ENCODE measurements around the gene FIGNL2.

Gene FIGNL2

GRCh38 chr12:51865757-51866270 is 17.3 kb upstream of the FIGNL2 start:
- H3K4me3 ChIP-seq (ENCODE audit: low read depth, low read length), result no peak overlapping the region
- no peaks in the 10 kb centered on the region for H3K36me3 ChIP-seq (ENCODE audit: control insufficient read depth, insufficient read depth, low read length)
- H3K27ac ChIP-seq (ENCODE audit: low read depth, low read length), result peak overlapping the region; percentile 76
- peaks cover 56% of the 10 kb centered on the region for H3K27me3 ChIP-seq (ENCODE audit: control insufficient read depth, insufficient read depth, low read length)
- no peak overlapping the region for H3K9ac ChIP-seq (ENCODE audit: low read depth, low read length)
- peaks cover 51% of the 10 kb centered on the region for H3K4me1 ChIP-seq (ENCODE audit: control insufficient read depth, insufficient read depth, low read length)
- H3K9me3 ChIP-seq (ENCODE audit: control insufficient read depth, insufficient read depth, low read length), result no peaks in the 10 kb centered on the region

- Histone ChIP-seq H3K27ac (ENCODE audit: low read depth, low read length) (peak overlapping the region; percentile 76), H3K4me3 (ENCODE audit: low read depth, low read length) (peak overlapping the region; percentile 65), H3K9me3 (ENCODE audit: control insufficient read depth, insufficient read depth, low read length) (no peaks in the 10 kb centered on the region), H3K27me3 (ENCODE audit: control insufficient read depth, insufficient read depth, low read length) (peaks cover 49% of the 10 kb centered on the region), H3K4me1 (ENCODE audit: control insufficient read depth, insufficient read depth, low read length) (peaks cover 47% of the 10 kb centered on the region), H3K9ac (ENCODE audit: low read depth, low read length) (no peak overlapping the region), H3K36me3 (ENCODE audit: control insufficient read depth, insufficient read depth, low read length) (no peaks in the 10 kb centered on the region)
These were observed 16.5 kb upstream of the FIGNL2 start for GRCh38 chr12:51864833-51865670.

GRCh38 chr12:51863933-51864832 is 15.7 kb upstream of the FIGNL2 start:
- Histone ChIP-seq H3K4me3 (ENCODE audit: low read depth, low read length) (peak overlapping the region; percentile 65), H3K27me3 (ENCODE audit: control insufficient read depth, insufficient read depth, low read length) (peaks cover 43% of the 10 kb centered on the region), H3K36me3 (ENCODE audit: control insufficient read depth, insufficient read depth, low read length) (no peaks in the 10 kb centered on the region), H3K4me1 (ENCODE audit: control insufficient read depth, insufficient read depth, low read length) (peaks cover 40% of the 10 kb centered on the region), H3K9ac (ENCODE audit: low read depth, low read length) (peak overlapping the region; percentile 38), H3K9me3 (ENCODE audit: control insufficient read depth, insufficient read depth, low read length) (no peaks in the 10 kb centered on the region), H3K27ac (ENCODE audit: low read depth, low read length) (peak overlapping the region; percentile 85)

- Histone ChIP-seq H3K27ac (ENCODE audit: low read depth, low read length) (peak overlapping the region; percentile 85), H3K4me3 (ENCODE audit: low read depth, low read length) (peak overlapping the region; percentile 65)
These were observed 14.9 kb upstream of the FIGNL2 start for GRCh38 chr12:51863363-51863932.

GRCh38 chr12:51862947-51863346 is 14.4 kb upstream of the FIGNL2 start:
- Histone ChIP-seq H3K36me3 (ENCODE audit: control insufficient read depth, insufficient read depth, low read length) (no peaks in the 10 kb centered on the region), H3K4me3 (ENCODE audit: low read depth, low read length) (peak overlapping the region; percentile 52), H3K9ac (ENCODE audit: low read depth, low read length) (no peak overlapping the region), H3K27me3 (ENCODE audit: control insufficient read depth, insufficient read depth, low read length) (peaks cover 31% of the 10 kb centered on the region), H3K4me1 (ENCODE audit: control insufficient read depth, insufficient read depth, low read length) (peaks cover 38% of the 10 kb centered on the region), H3K9me3 (ENCODE audit: control insufficient read depth, insufficient read depth, low read length) (no peaks in the 10 kb centered on the region), H3K27ac (ENCODE audit: low read depth, low read length) (peak overlapping the region; percentile 85)

More at GRCh38 chr12:51863363-51863932, 14.9 kb upstream of the FIGNL2 start:
- Histone ChIP-seq H3K9me3 (ENCODE audit: control insufficient read depth, insufficient read depth, low read length) (no peaks in the 10 kb centered on the region), H3K4me1 (ENCODE audit: control insufficient read depth, insufficient read depth, low read length) (peaks cover 38% of the 10 kb centered on the region), H3K36me3 (ENCODE audit: control insufficient read depth, insufficient read depth, low read length) (no peaks in the 10 kb centered on the region), H3K27me3 (ENCODE audit: control insufficient read depth, insufficient read depth, low read length) (peaks cover 36% of the 10 kb centered on the region), H3K9ac (ENCODE audit: low read depth, low read length) (peak overlapping the region; percentile 38; the same call in 1 of the 2 replicates)

- H3K4me3 ChIP-seq (ENCODE audit: low read depth, low read length), result no peak overlapping the region
- no peak overlapping the region for H3K9ac ChIP-seq (ENCODE audit: low read depth, low read length)
- H3K27ac ChIP-seq (ENCODE audit: low read depth, low read length), result no peak overlapping the region
- peaks cover 37% of the 10 kb centered on the region for H3K4me1 ChIP-seq (ENCODE audit: control insufficient read depth, insufficient read depth, low read length)
- H3K36me3 ChIP-seq (ENCODE audit: control insufficient read depth, insufficient read depth, low read length), result no peaks in the 10 kb centered on the region
- H3K9me3 ChIP-seq (ENCODE audit: control insufficient read depth, insufficient read depth, low read length), result no peaks in the 10 kb centered on the region
- H3K27me3 ChIP-seq (ENCODE audit: control insufficient read depth, insufficient read depth, low read length), result peaks cover 20% of the 10 kb centered on the region
These were observed 12.5 kb upstream of the FIGNL2 start for GRCh38 chr12:51860986-51861385.

- Histone ChIP-seq H3K9ac (ENCODE audit: low read depth, low read length) (peak overlapping the region; percentile 19; the same call in 1 of the 2 replicates), H3K36me3 (ENCODE audit: control insufficient read depth, insufficient read depth, low read length) (no peaks in the 10 kb centered on the region), H3K27ac (ENCODE audit: low read depth, low read length) (peak overlapping the region; percentile 76), H3K4me1 (ENCODE audit: control insufficient read depth, insufficient read depth, low read length) (peaks cover 11% of the 10 kb centered on the region; the same call in 1 of the 2 replicates), H3K4me3 (ENCODE audit: low read depth, low read length) (peak overlapping the region; percentile 56), H3K9me3 (ENCODE audit: control insufficient read depth, insufficient read depth, low read length) (no peaks in the 10 kb centered on the region), H3K27me3 (ENCODE audit: control insufficient read depth, insufficient read depth, low read length) (peaks cover 30% of the 10 kb centered on the region)
These were observed 7.3 kb upstream of the FIGNL2 start for GRCh38 chr12:51855586-51856428.

- no peak overlapping the region for H3K9ac ChIP-seq (ENCODE audit: low read depth, low read length)
- no peak overlapping the region for H3K27ac ChIP-seq (ENCODE audit: low read depth, low read length)
- no peaks in the 10 kb centered on the region for H3K36me3 ChIP-seq (ENCODE audit: control insufficient read depth, insufficient read depth, low read length)
- H3K4me3 ChIP-seq (ENCODE audit: low read depth, low read length), result no peak overlapping the region
- H3K9me3 ChIP-seq (ENCODE audit: control insufficient read depth, insufficient read depth, low read length), result no peaks in the 10 kb centered on the region
- H3K27me3 ChIP-seq (ENCODE audit: control insufficient read depth, insufficient read depth, low read length), result peaks cover 48% of the 10 kb centered on the region
- H3K4me1 ChIP-seq (ENCODE audit: control insufficient read depth, insufficient read depth, low read length), result peaks cover 17% of the 10 kb centered on the region; the same call in 1 of the 2 replicates
These were observed 4.1 kb upstream of the FIGNL2 start for GRCh38 chr12:51852404-51853137.

GRCh38 chr12:51851413-51852124 is 3.1 kb upstream of the FIGNL2 start:
- H3K27ac ChIP-seq (ENCODE audit: low read depth, low read length), result no peak overlapping the region
- no peak overlapping the region for H3K9ac ChIP-seq (ENCODE audit: low read depth, low read length)
- H3K4me3 ChIP-seq (ENCODE audit: low read depth, low read length), result no peak overlapping the region
- H3K4me1 ChIP-seq (ENCODE audit: control insufficient read depth, insufficient read depth, low read length), result peaks cover 18% of the 10 kb centered on the region
- H3K36me3 ChIP-seq (ENCODE audit: control insufficient read depth, insufficient read depth, low read length), result no peaks in the 10 kb centered on the region
- no peaks in the 10 kb centered on the region for H3K9me3 ChIP-seq (ENCODE audit: control insufficient read depth, insufficient read depth, low read length)
- H3K27me3 ChIP-seq (ENCODE audit: control insufficient read depth, insufficient read depth, low read length), result peaks cover 49% of the 10 kb centered on the region
